HCT116 (cell line): ENCODE results near the gene THAP11. TPM values are rescaled to one million over a fixed set of nuclear protein-coding genes. Genes with fewer than 3 reads are reported as not detected.

Experiments
- ATAC-seq: fragments of 200-7000 bp; cut with Tn5 transposase; 2 replicates; pipeline ENCODE4 v1.9.1; 2020; ENCODE audit warnings: mild to moderate bottlenecking, moderate library complexity
- BruUV-seq: library from RNA; stranded (reverse); fragments of 400-500 nt; replicated peaks from 2 replicates; lab custom pipeline; 2021; lab: Mats Ljungman, UMichigan
- CTCF ChIA-PET: fragments of 300-600 bp; sonication (Branson Sonifier 250); formaldehyde crosslinking; loops from one replicate; lab custom pipeline; 2021; ENCODE audit warnings: antibody characterized with exemption; lab: Charles Lee
- POLR2A ChIA-PET: fragments of 300-600, 350-600 bp; sonication (Branson Sonifier 250); formaldehyde crosslinking; loops from one replicate; lab custom pipeline; 2021; ENCODE audit warnings: antibody characterized with exemption; lab: Charles Lee
- RAD21 ChIA-PET, 2 experiments: fragments of 300-600 bp; sonication (Branson Sonifier 250); formaldehyde crosslinking; loops; one replicate each; lab custom pipeline; 2023; ENCODE audit warnings: low total read pairs in 2 of 2; ENCODE audit not compliant: uncharacterized antibody in 2 of 2, unreplicated experiment in 2 of 2, low non-redundant PET in 1 of 2; lab: Charles Lee
- DNase-seq: peaks from one replicate; pipeline ENCODE4 v3.0.0-alpha.2; 2010; ENCODE audit warnings: low read depth, low spot score
- H2AFZ ChIP-seq: fragments of 200-600 bp; shearing (Covaris generic), sonication (generic); 2 replicates; pipeline ENCODE4 v1.6.1; 2017; ENCODE audit warnings: low read depth, mixed run types, mixed read lengths, antibody characterized with exemption, low read length; ENCODE audit not compliant: poor library complexity, severe bottlenecking
- H3K27ac ChIP-seq: 2 replicates; pipeline ENCODE4 v1.5.1; 2012; ENCODE audit warnings: low read depth, low read length
- H3K27me3 ChIP-seq: fragments of 200-600 bp; sonication (generic); 2 replicates; pipeline ENCODE4 v1.6.1; 2016; ENCODE audit warnings: mixed run types, low read length, mixed read lengths; ENCODE audit not compliant: insufficient read depth
- H3K36me3 ChIP-seq, 2 experiments: fragments of 200-500 bp in 1 of 2; fragments of 200-600 bp in 1 of 2; sonication (Bioruptor generic) in 1 of 2; sonication (generic) in 1 of 2; 2 replicates each; pipeline versions ENCODE4 v1.5.1 to v1.6.1; 2014 to 2016; ENCODE audit warnings: low read length in 2 of 2, inconsistent platforms in 1 of 2, mixed read lengths in 1 of 2, mixed run types in 1 of 2; ENCODE audit not compliant: insufficient read depth in 2 of 2, control insufficient read depth in 1 of 2
- H3K4me1 ChIP-seq, 2 experiments: fragments of 200-600 bp in 1 of 2; sonication (generic) in 1 of 2; 2 replicates each; pipeline versions ENCODE4 v1.5.1 to v1.6.1; 2012 to 2017; ENCODE audit warnings: low read length in 2 of 2, inconsistent platforms in 1 of 2, mild to moderate bottlenecking in 1 of 2, mixed read lengths in 1 of 2, mixed run types in 1 of 2, moderate library complexity in 1 of 2; ENCODE audit not compliant: insufficient read depth in 2 of 2, control insufficient read depth in 1 of 2
- H3K4me2 ChIP-seq: fragments of 200-600 bp; sonication (generic); 2 replicates; pipeline ENCODE4 v1.6.1; 2017; ENCODE audit warnings: mixed run types, low read length, mixed read lengths
- H3K4me3 ChIP-seq, 2 experiments: fragments of 200-600 bp in 1 of 2; sonication (generic) in 1 of 2; replicated peaks in 1 of 2; 2 replicates each; pipeline ENCODE4 v1.5.1; 2011 to 2016; ENCODE audit warnings: low read length in 2 of 2, control low read depth in 1 of 2, low read depth in 1 of 2, mild to moderate bottlenecking in 1 of 2, mixed read lengths in 1 of 2, mixed run types in 1 of 2
- H3K79me2 ChIP-seq: fragments of 200-600 bp; sonication (generic); 2 replicates; pipeline ENCODE4 v1.6.1; 2017; ENCODE audit warnings: mild to moderate bottlenecking, mixed run types, low read length, moderate library complexity, mixed read lengths; ENCODE audit not compliant: insufficient read depth
- H3K9ac ChIP-seq: fragments of 200-600 bp; sonication (generic); 2 replicates; pipeline ENCODE4 v1.6.1; 2016; ENCODE audit warnings: low read length, mixed read lengths
- H3K9me2 ChIP-seq: fragments of 200-600 bp; sonication (generic), shearing (Covaris generic); 2 replicates; pipeline ENCODE4 v1.6.1; 2017; ENCODE audit warnings: mixed run types, mild to moderate bottlenecking, moderate library complexity; ENCODE audit not compliant: insufficient read depth
- H3K9me3 ChIP-seq, 2 experiments: fragments of 200-500 bp in 1 of 2; fragments of 200-600 bp in 1 of 2; sonication (Bioruptor generic) in 1 of 2; sonication (generic) in 1 of 2; 2 replicates each; pipeline ENCODE4 v1.6.1; 2014 to 2017; ENCODE audit warnings: low read length in 2 of 2, mixed read lengths in 2 of 2, inconsistent platforms in 1 of 2, low read depth in 1 of 2, mild to moderate bottlenecking in 1 of 2, mixed run types in 1 of 2, moderate library complexity in 1 of 2; ENCODE audit not compliant: control insufficient read depth in 1 of 2, insufficient read depth in 1 of 2
- H4K20me1 ChIP-seq: fragments of 200-600 bp; sonication (generic), shearing (Covaris generic); 2 replicates; pipeline ENCODE4 v1.6.1; 2017; ENCODE audit warnings: mixed run types, mild to moderate bottlenecking, moderate library complexity; ENCODE audit not compliant: insufficient read depth
- CBX3 ChIP-seq: IDR thresholded peaks from 2 replicates; pipeline ENCODE4 v1.6.1; 2012; ENCODE audit warnings: low read depth
- CEBPB ChIP-seq: IDR thresholded peaks from 2 replicates; pipeline ENCODE4 v1.6.1; 2012; ENCODE audit warnings: low read depth
- EGR1 ChIP-seq: IDR thresholded peaks from 2 replicates; pipeline ENCODE4 v1.6.1; 2012; ENCODE audit warnings: low read depth
- ELF1 ChIP-seq: IDR thresholded peaks from 2 replicates; pipeline ENCODE4 v1.6.1; 2012; ENCODE audit warnings: low read depth, borderline replicate concordance
- FOSL1 ChIP-seq: IDR thresholded peaks from 2 replicates; pipeline ENCODE4 v1.6.1; 2012; ENCODE audit warnings: low read depth
- JUND ChIP-seq: IDR thresholded peaks from 2 replicates; pipeline ENCODE4 v1.6.1; 2012
- POLR2A ChIP-seq: IDR thresholded peaks from 2 replicates; pipeline ENCODE4 v1.7.0; 2011; ENCODE audit warnings: borderline replicate concordance; ENCODE audit not compliant: insufficient read depth, insufficient read length; ENCODE audit errors: extremely low read depth
- RAD21 ChIP-seq: IDR thresholded peaks from 2 replicates; pipeline ENCODE4 v1.6.1; 2012; ENCODE audit warnings: low read depth, mild to moderate bottlenecking
- SIN3A ChIP-seq: IDR thresholded peaks from 2 replicates; pipeline ENCODE4 v1.6.1; 2012; ENCODE audit warnings: low read depth
- TCF7L2 ChIP-seq: IDR thresholded peaks from 2 replicates; pipeline ENCODE4 v1.7.0; 2011; ENCODE audit warnings: borderline replicate concordance, inconsistent platforms; ENCODE audit not compliant: insufficient read depth, insufficient read length; ENCODE audit errors: extremely low read depth
- YY1 ChIP-seq: IDR thresholded peaks from 2 replicates; pipeline ENCODE4 v1.6.1; 2011; ENCODE audit warnings: low read length, low read depth, moderate library complexity, mild to moderate bottlenecking; ENCODE audit not compliant: insufficient replicate concordance; ENCODE audit errors: extremely low read depth
- ZNF274 ChIP-seq: fragments of 200-500 bp; sonication (Bioruptor generic); IDR thresholded peaks from 2 replicates; pipeline ENCODE4 v1.6.1; 2014; ENCODE audit warnings: mild to moderate bottlenecking, low read depth, low read length, inconsistent platforms
- intact Hi-C: fragments of 100-400 bp; cut with micrococcal nuclease; formaldehyde crosslinking; loops from 2 replicates; pipeline ENCODE4 v1.10.0; 2022
- total RNA-seq: library from RNA; stranded (reverse); gene quantifications from one replicate; pipeline ENCODE4 v1.2.1, GENCODE V29; 2021; ENCODE audit not compliant: unreplicated experiment
- TF ChIP-seq, protein P1 (sequence below): IDR thresholded peaks from 2 replicates; pipeline ENCODE4 v1.6.1; 2012
- TF ChIP-seq, protein P2 (sequence below), 3 experiments: fragments of 200-600 bp in 1 of 3; sonication (generic) in 1 of 3; IDR thresholded peaks in 2 of 3; conservative IDR thresholded peaks in 1 of 3; 2 replicates each; pipeline ENCODE4 v1.5.1; 2012 to 2017; ENCODE audit warnings: low read depth in 2 of 3, low read length in 2 of 3, antibody characterized with exemption in 1 of 3, borderline replicate concordance in 1 of 3, control low read depth in 1 of 3, mild to moderate bottlenecking in 1 of 3, mixed read lengths in 1 of 3, mixed run types in 1 of 3, moderate library complexity in 1 of 3; ENCODE audit not compliant: insufficient read depth in 1 of 3

Gene THAP11
- total RNA-seq, 1 experiment from 2014 or later, result 25.4 TPM

- peaks cover 16 to 24% of the 10 kb centered on the region in 2 experiments; a peak in 3 of 4 replicates for H3K36me3 ChIP-seq
- H3K79me2 ChIP-seq, result peaks cover 11% of the 10 kb centered on the region
- no peaks in the 10 kb centered on the region for H3K9me2 ChIP-seq
- RAD21 ChIA-PET, result no interaction called here
- H2AFZ ChIP-seq, result no peak overlapping the region
- CTCF ChIA-PET, result no interaction called here
- DNase-seq (no peak), ATAC-seq (no peak)
- peaks cover 3 to 8% of the 10 kb centered on the region in 2 experiments; a peak in 3 of 4 replicates for H3K4me1 ChIP-seq
- no peaks in the 10 kb centered on the region for H3K9me3 ChIP-seq
- no peaks in the 10 kb centered on the region for H4K20me1 ChIP-seq
- no peak overlapping the region for H3K4me3 ChIP-seq
- H3K27me3 ChIP-seq, result no peaks in the 10 kb centered on the region
- TF ChIP-seq ZNF274 (no peak), CBX3 (no peak), YY1 (no peak), JUND (no peak), EGR1 (no peak), POLR2A (no peak)
- no peak overlapping the region for H3K4me2 ChIP-seq
- no TSS peak for BruUV-seq
- POLR2A ChIA-PET, result no interaction called here
- intact Hi-C loops, result no loop called here
- H3K27ac ChIP-seq, result no peak overlapping the region
- no peak overlapping the region for H3K9ac ChIP-seq
These were observed 13.5 kb upstream of the THAP11 start for GRCh38 chr16:67828651-67829050.

- TF ChIP-seq SIN3A, result no peak
- TF ChIP-seq CBX3, result no peak
- no peak for TF ChIP-seq RAD21
- TF ChIP-seq YY1, result no peak
- no peak for TF ChIP-seq TCF7L2
- TF ChIP-seq ZNF274, result no peak
- TF ChIP-seq FOSL1, result no peak
- TF ChIP-seq ELF1, result no peak
- TF ChIP-seq, protein P1, sequence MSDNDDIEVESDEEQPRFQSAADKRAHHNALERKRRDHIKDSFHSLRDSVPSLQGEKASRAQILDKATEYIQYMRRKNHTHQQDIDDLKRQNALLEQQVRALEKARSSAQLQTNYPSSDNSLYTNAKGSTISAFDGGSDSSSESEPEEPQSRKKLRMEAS, result no peak
- no peak for TF ChIP-seq CEBPB
- TF ChIP-seq, protein P2, sequence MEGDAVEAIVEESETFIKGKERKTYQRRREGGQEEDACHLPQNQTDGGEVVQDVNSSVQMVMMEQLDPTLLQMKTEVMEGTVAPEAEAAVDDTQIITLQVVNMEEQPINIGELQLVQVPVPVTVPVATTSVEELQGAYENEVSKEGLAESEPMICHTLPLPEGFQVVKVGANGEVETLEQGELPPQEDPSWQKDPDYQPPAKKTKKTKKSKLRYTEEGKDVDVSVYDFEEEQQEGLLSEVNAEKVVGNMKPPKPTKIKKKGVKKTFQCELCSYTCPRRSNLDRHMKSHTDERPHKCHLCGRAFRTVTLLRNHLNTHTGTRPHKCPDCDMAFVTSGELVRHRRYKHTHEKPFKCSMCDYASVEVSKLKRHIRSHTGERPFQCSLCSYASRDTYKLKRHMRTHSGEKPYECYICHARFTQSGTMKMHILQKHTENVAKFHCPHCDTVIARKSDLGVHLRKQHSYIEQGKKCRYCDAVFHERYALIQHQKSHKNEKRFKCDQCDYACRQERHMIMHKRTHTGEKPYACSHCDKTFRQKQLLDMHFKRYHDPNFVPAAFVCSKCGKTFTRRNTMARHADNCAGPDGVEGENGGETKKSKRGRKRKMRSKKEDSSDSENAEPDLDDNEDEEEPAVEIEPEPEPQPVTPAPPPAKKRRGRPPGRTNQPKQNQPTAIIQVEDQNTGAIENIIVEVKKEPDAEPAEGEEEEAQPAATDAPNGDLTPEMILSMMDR (IDR thresholded peaks at IDR 0.05 in 2 of 3, conservative IDR thresholded peaks at IDR 0.05 in 1 of 3; ENCODE audit: borderline replicate concordance in 1 of 3, insufficient read depth in 1 of 3, low read depth in 2 of 3, low read length in 2 of 3), result no peak
- H2AFZ ChIP-seq, result no peak overlapping the region
- ChIA-PET POLR2A (interaction anchor here (1.0 to 1.6 kb wide), 2 partner anchors 12 to 16 kb away, joined by 3 to 7 read pairs; no protein-coding TSS in a partner anchor), CTCF (interaction anchor here (1.8 to 4.0 kb wide), 2 partner anchors 17 to 312 kb away, joined by 4 to 31 read pairs; no protein-coding TSS in a partner anchor), RAD21 (no interaction called here)
- H3K36me3 ChIP-seq, result peaks cover 16 to 24% of the 10 kb centered on the region in 2 experiments; a peak in 3 of 4 replicates
- H3K27me3 ChIP-seq, result no peaks in the 10 kb centered on the region
- peak overlapping the region; percentile 23 for H3K27ac ChIP-seq
- peaks cover 11% of the 10 kb centered on the region for H3K79me2 ChIP-seq
- H3K4me1 ChIP-seq, result peaks cover 3 to 13% of the 10 kb centered on the region in 2 experiments; a peak in 3 of 4 replicates
- no peaks in the 10 kb centered on the region for H3K9me3 ChIP-seq
- DNase-seq (no peak), ATAC-seq (peak; percentile 24)
- H4K20me1 ChIP-seq, result no peaks in the 10 kb centered on the region
- intact Hi-C loops, result no loop called here
- H3K4me3 ChIP-seq, result peak overlapping the region; percentile 90 to 93
- no TSS peak for BruUV-seq
- H3K9ac ChIP-seq, result peak overlapping the region; percentile 89
- H3K9me2 ChIP-seq, result no peaks in the 10 kb centered on the region
- H3K4me2 ChIP-seq, result peak overlapping the region; percentile 99
These were observed 9.1 kb upstream of the THAP11 start for GRCh38 chr16:67833030-67833414.
